ENCODE data around the gene CROCC. TPM values are rescaled to one million over a fixed set of nuclear protein-coding genes. Genes with fewer than 3 reads are reported as not detected.

CROCC gene
- total and polyA plus RNA-seq, 9 of the 15 experiments (the other 6 are each of a cell fraction or from before 2014, with no cell fraction given): 0.17 to 15.4 (median 7.6) TPM

GRCh38 chr1:16970132-16970910 lies 48.6 kb downstream of the CROCC start:
- no peaks in the 10 kb centered on the region for H3K9me3 ChIP-seq (replicated peaks; ENCODE audit: control insufficient read depth, insufficient read depth, low read depth, low read length)
- no peak overlapping the region for H2AFZ ChIP-seq (ENCODE audit: low read depth, low read length)
- no peak overlapping the region for H3K27ac ChIP-seq (ENCODE audit: extremely low read depth, low read depth, low read length)
- ChIA-PET POLR2A (interaction anchor here (0.6 to 1.2 kb wide), 5 partner anchors 9 to 199 kb away, joined by 3 to 5 read pairs (median 3); no protein-coding TSS in a partner anchor), CTCF (ENCODE audit: low intra/inter-chr PET ratio) (interaction anchor here (0.6 kb wide), 1 partner anchor 353 kb away, joined by 3 read pairs; no protein-coding TSS in a partner anchor)
- no peaks in the 10 kb centered on the region for H3K9me1 ChIP-seq (ENCODE audit: control insufficient read depth, insufficient read depth, low read length)
- BruUV-seq (replicated peaks): no TSS peak
- no peak overlapping the region for H3K4me3 ChIP-seq
- peaks cover 0 to 57% of the 10 kb centered on the region in 2 experiments; a peak in 1 of 5 replicates for H3K4me1 ChIP-seq (replicated peaks in 1 of 2; ENCODE audit: control insufficient read depth in 2 of 2, insufficient read depth in 2 of 2, low read length in 2 of 2)
- H3K36me3 ChIP-seq (ENCODE audit: control insufficient read depth, insufficient read depth, low read length): no peaks in the 10 kb centered on the region
- H3K4me2 ChIP-seq (ENCODE audit: insufficient read depth, low read length): no peak overlapping the region
- DNase-seq (ENCODE audit: extremely low read depth in 1 of 4, low spot score in 3 of 4): no peak
- H3K27me3 ChIP-seq (ENCODE audit: control insufficient read depth in 2 of 2, insufficient read depth in 2 of 2, low read length in 2 of 2): peaks cover 32 to 66% of the 10 kb centered on the region in 2 experiments
- H4K20me1 ChIP-seq (replicated peaks; ENCODE audit: control insufficient read depth, insufficient read depth, low read length): peaks cover 14% of the 10 kb centered on the region
- H3K9ac ChIP-seq (ENCODE audit: insufficient read depth in 1 of 2, low read depth in 2 of 2, low read length in 2 of 2): no peak overlapping the region
- FAIRE-seq: no peak
- intact Hi-C loops (cut with micrococcal nuclease) (no loop called here), in situ Hi-C loops (cut with MboI) (no loop called here)
- no peak for ATAC-seq
- WGBS (ENCODE audit: insufficient coverage, low coverage, missing lambda C conversion rate): 26% methylated on average over 27 of the region's 28 CpGs
- no peaks in the 10 kb centered on the region for H3K79me2 ChIP-seq (ENCODE audit: control insufficient read depth, insufficient read depth, low read length)
- TF ChIP-seq CREM (IDR thresholded peaks at IDR 0.05; ENCODE audit: low read depth): no peak
- TF ChIP-seq MAFF (IDR thresholded peaks at IDR 0.05; ENCODE audit: low read length): no peak
- no peak for TF ChIP-seq ZNF76 (CRISPR knock-in tag; IDR thresholded peaks at IDR 0.05; ENCODE audit: borderline replicate concordance)
- TF ChIP-seq KDM2B (CRISPR knock-in tag; IDR thresholded peaks at IDR 0.05): no peak
- TF ChIP-seq POLR2AphosphoS2 (IDR thresholded peaks at IDR 0.05; ENCODE audit: low read length): no peak
- no peak for TF ChIP-seq MGA (IDR thresholded peaks at IDR 0.05)
- no peak for TF ChIP-seq E2F6 (IDR thresholded peaks at IDR 0.05; ENCODE audit: borderline replicate concordance in 1 of 2, extremely low read depth in 1 of 2, insufficient read depth in 1 of 2, insufficient read length in 1 of 2, low read depth in 1 of 2, low read length in 1 of 2, poor library complexity in 1 of 2, severe bottlenecking in 1 of 2)
- no peak for TF ChIP-seq DACH1 (IDR thresholded peaks at IDR 0.05; ENCODE audit: partially characterized antibody)
